SU-DHL-6 (cell line): ENCODE results near the gene CDH24.

ENCODE experiments used
- H2AFZ ChIP-seq: fragments of 200-600 bp; sonication (generic); 2 replicates; pipeline ENCODE4 v1.6.1; 2014; ENCODE audit warnings: low read depth, mild to moderate bottlenecking, moderate library complexity, mixed read lengths, antibody characterized with exemption, low read length; ENCODE audit not compliant: severe bottlenecking
- H3F3A ChIP-seq: fragments of 200-600 bp; shearing (Covaris generic); 2 replicates; pipeline ENCODE4 v1.6.0; 2016; ENCODE audit warnings: antibody characterized with exemption, mild to moderate bottlenecking; ENCODE audit not compliant: insufficient read depth
- H3K27ac ChIP-seq: fragments of 200-600 bp; sonication (generic); 2 replicates; pipeline ENCODE4 v1.5.1; 2016; ENCODE audit warnings: low read depth, mild to moderate bottlenecking, low read length, moderate library complexity, mixed read lengths
- H3K27me3 ChIP-seq: fragments of 200-600 bp; sonication (generic), shearing (Covaris generic); 2 replicates; pipeline ENCODE4 v1.6.0; 2014; ENCODE audit warnings: mild to moderate bottlenecking, low read length
- H3K36me3 ChIP-seq: fragments of 200-600 bp; sonication (generic); 2 replicates; pipeline ENCODE4 v1.6.1; 2014; ENCODE audit warnings: mild to moderate bottlenecking, low read length, mixed read lengths
- H3K4me2 ChIP-seq: fragments of 300-600, 200-600 bp; shearing (Covaris generic), sonication (generic); 2 replicates; pipeline ENCODE4 v1.6.0; 2014; ENCODE audit warnings: low read length, low read depth, mild to moderate bottlenecking; ENCODE audit not compliant: poor library complexity, severe bottlenecking
- H3K4me3 ChIP-seq: fragments of 200-600 bp; sonication (generic); 2 replicates; pipeline ENCODE4 v1.5.1; 2014; ENCODE audit warnings: antibody characterized with exemption, low read length, mild to moderate bottlenecking, mixed read lengths; ENCODE audit not compliant: insufficient read depth, poor library complexity, severe bottlenecking
- H3K79me2 ChIP-seq: fragments of 200-600 bp; sonication (generic); 2 replicates; pipeline ENCODE4 v1.6.1; 2014; ENCODE audit warnings: mild to moderate bottlenecking, low read length, moderate library complexity; ENCODE audit not compliant: insufficient read depth
- H3K9ac ChIP-seq: fragments of 200-600 bp; sonication (generic); 2 replicates; pipeline ENCODE4 v1.7.0; 2014; ENCODE audit warnings: mild to moderate bottlenecking, low read length
- H3K9me2 ChIP-seq: fragments of 200-600 bp; sonication (generic); replicated peaks from 2 replicates; pipeline ENCODE4 v1.6.1; 2014; ENCODE audit warnings: low read length; ENCODE audit not compliant: insufficient read depth
- H3K9me3 ChIP-seq: fragments of 200-600 bp; sonication (generic); 2 replicates; pipeline ENCODE4 v1.6.1; 2014; ENCODE audit warnings: low read length, mixed read lengths; ENCODE audit not compliant: insufficient read depth
- H4K20me1 ChIP-seq: fragments of 200-600 bp; sonication (generic); 2 replicates; pipeline ENCODE4 v1.6.1; 2014; ENCODE audit warnings: low read depth, mild to moderate bottlenecking, antibody characterized with exemption, low read length, moderate library complexity, mixed read lengths
- CTCF ChIP-seq: fragments of 200-600 bp; sonication (generic); IDR thresholded peaks from one replicate; pipeline ENCODE4 v1.5.1; 2017; ENCODE audit warnings: antibody characterized with exemption, mild to moderate bottlenecking, low read length, moderate library complexity; ENCODE audit not compliant: insufficient read depth, poor library complexity, severe bottlenecking
- EZH2phosphoT487 ChIP-seq: fragments of 200-600 bp; sonication (generic), shearing (Covaris generic); conservative IDR thresholded peaks from 2 replicates; pipeline ENCODE4 v1.6.1; 2018; ENCODE audit warnings: mild to moderate bottlenecking, antibody characterized with exemption, low read length, moderate library complexity, mixed read lengths

CDH24 gene

GRCh38 chr14:23047751-23048693 lies 9.3 kb downstream of the CDH24 start:
- H3K27ac ChIP-seq: no peak overlapping the region
- H3K9ac ChIP-seq: no peak overlapping the region
- H3K36me3 ChIP-seq: no peaks in the 10 kb centered on the region
- no peaks in the 10 kb centered on the region for H3K79me2 ChIP-seq
- H2AFZ ChIP-seq: no peak overlapping the region
- TF ChIP-seq CTCF (no peak), EZH2phosphoT487 (no peak)
- no peaks in the 10 kb centered on the region for H4K20me1 ChIP-seq
- H3K9me3 ChIP-seq: no peaks in the 10 kb centered on the region
- no peaks in the 10 kb centered on the region for H3K27me3 ChIP-seq
- H3K4me3 ChIP-seq: no peak overlapping the region
- no peaks in the 10 kb centered on the region for H3F3A ChIP-seq
- H3K4me2 ChIP-seq: no peak overlapping the region
- H3K9me2 ChIP-seq: no peaks in the 10 kb centered on the region

GRCh38 chr14:23047034-23047634 lies 10.2 kb downstream of the CDH24 start:
- no peak overlapping the region for H2AFZ ChIP-seq
- TF ChIP-seq CTCF (no peak), EZH2phosphoT487 (no peak)
- no peaks in the 10 kb centered on the region for H3K9me2 ChIP-seq
- no peaks in the 10 kb centered on the region for H3K27me3 ChIP-seq
- H3K79me2 ChIP-seq: no peaks in the 10 kb centered on the region
- no peak overlapping the region for H3K9ac ChIP-seq
- no peak overlapping the region for H3K27ac ChIP-seq
- H3K4me2 ChIP-seq: no peak overlapping the region
- no peaks in the 10 kb centered on the region for H4K20me1 ChIP-seq
- H3K9me3 ChIP-seq: no peaks in the 10 kb centered on the region
- H3F3A ChIP-seq: no peaks in the 10 kb centered on the region
- no peaks in the 10 kb centered on the region for H3K36me3 ChIP-seq
- H3K4me3 ChIP-seq: no peak overlapping the region

- Histone ChIP-seq H3K9me3 (no peaks in the 10 kb centered on the region), H3K79me2 (no peaks in the 10 kb centered on the region), H3K9me2 (no peaks in the 10 kb centered on the region), H3K27ac (no peak overlapping the region), H3F3A (no peaks in the 10 kb centered on the region), H3K4me2 (no peak overlapping the region), H3K4me3 (no peak overlapping the region), H2AFZ (no peak overlapping the region), H3K9ac (no peak overlapping the region), H3K27me3 (no peaks in the 10 kb centered on the region), H3K36me3 (no peaks in the 10 kb centered on the region), H4K20me1 (no peaks in the 10 kb centered on the region)
- TF ChIP-seq EZH2phosphoT487 (no peak), CTCF (no peak)
These were observed 11.6 kb downstream of the CDH24 start for GRCh38 chr14:23045419-23046357.
